ENCODE measurements around the gene FAM180A. TPM values are rescaled to one million over a fixed set of nuclear protein-coding genes. Genes with fewer than 3 reads are reported as not detected.
"Not testable (repeated sequence)": the region's sequence is repeated elsewhere in the genome, so short reads cannot be mapped to it uniquely, and the experiment has no call there.

FAM180A gene
- total RNA-seq, 1 experiment from 2014 or later: not detected

DNA sequence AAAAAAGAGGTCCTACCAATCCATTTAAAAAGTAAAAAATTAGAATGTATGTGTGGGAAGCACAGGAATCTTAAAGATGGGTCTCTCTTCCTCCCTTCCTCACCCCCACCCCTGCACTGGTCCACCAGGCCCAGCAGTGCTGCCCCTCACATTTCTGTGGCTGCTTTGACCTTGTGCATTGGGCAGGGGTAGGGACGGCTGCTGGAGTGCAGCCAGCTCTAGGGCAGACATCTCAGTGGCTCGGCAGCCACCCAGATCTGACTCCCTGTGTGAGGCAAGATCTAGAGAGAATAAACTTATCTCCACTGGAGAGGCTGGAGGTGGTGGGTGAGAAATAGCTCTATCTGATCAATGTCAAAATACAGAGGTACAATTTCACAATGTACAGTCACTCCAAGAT is 6.7 kb downstream of the FAM180A start:
- DNase-seq (ENCODE audit: low spot score): no peak

DNA sequence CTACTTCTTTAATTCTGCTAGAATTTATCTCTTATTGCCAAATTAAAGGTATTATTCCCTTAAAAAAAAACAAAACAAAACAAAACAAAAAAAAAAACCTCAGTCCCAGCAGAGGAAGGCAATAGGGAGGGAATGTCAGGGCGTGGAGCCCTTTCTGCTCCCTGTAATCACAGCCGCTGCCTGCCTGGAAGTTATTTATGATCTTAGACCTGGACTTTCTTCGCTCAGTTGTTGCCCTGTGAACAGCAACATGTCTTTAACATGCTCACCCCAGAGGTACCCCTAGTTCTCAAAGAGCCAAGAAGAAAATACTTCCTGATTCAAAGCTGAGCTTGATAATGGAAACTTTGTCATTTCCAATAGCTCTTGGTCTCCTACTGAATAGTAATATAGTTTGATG is 7.7 kb downstream of the FAM180A start:
- no peak for DNase-seq (ENCODE audit: low spot score)

DNA sequence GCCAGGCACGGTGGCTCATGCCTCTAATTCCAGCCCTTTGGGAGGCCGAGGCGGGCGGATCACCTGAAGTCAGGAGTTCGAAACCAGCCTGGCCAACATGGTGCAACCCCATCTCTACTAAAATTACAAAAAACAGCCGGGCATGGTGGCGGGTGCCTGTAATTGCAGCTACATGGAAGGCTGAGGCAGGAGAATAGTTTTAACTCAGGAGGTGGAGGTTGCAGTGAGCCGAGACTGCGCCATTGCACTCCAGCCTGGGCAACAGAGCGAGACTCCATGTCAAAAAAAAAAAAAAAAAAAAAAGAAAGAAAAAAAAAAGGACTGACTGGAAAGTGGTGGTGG is 11.3 kb downstream of the FAM180A start:
- DNase-seq (ENCODE audit: low spot score): not testable (repeated sequence)

DNA sequence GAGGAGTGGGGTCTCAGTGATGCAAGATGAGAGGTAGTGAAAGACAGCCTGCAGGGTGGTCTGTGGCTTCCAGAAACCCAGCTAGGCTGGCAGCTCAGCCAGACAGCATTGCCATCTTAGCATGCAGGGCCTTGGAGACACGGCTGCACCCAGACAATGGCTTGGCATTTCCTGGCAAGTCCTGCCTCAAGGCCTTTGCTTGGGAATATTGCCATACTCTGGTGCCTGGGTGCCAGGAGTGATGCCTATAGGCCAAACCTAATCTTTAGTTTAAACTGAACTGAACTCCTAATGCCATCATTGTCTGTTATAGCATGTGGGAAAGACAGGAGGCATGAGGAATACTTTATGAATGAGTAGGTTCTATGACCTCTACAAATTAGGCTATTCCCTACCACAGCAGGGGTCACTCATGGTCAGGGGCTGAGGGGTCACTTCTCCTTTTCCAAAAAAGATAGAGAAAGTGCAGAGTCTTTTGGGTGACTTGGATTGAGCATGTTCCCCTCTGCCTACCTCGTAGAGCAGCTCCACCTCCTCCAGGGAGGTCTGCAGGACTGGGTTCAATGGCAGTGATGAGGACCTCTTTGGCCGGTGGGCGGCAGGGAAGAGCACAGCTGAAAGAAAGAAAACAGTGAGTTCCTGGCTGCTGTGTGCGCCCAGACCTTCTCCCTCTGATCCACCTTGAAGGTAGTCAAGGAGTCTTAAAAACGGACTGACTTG is 11.9 kb downstream of the FAM180A start:
- DNase-seq (ENCODE audit: low spot score): no peak

DNA sequence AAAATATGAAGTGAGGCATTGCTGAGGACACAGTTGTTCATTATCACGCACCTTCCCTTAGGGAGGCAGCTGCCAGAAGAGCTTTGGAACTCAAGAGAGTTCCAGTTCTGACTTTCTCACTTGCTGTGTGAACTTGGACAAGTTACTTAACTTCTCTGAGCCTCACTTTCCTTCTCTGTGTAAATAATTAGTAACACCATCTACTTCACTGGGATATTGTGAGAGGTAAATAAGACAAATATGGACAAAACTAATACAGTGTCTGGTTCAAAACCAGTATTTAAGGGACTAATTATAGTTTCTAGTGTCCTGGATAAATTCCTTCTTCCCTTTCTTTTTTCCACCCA is 14.3 kb downstream of the FAM180A start:
- DNase-seq (ENCODE audit: low spot score): no peak

DNA sequence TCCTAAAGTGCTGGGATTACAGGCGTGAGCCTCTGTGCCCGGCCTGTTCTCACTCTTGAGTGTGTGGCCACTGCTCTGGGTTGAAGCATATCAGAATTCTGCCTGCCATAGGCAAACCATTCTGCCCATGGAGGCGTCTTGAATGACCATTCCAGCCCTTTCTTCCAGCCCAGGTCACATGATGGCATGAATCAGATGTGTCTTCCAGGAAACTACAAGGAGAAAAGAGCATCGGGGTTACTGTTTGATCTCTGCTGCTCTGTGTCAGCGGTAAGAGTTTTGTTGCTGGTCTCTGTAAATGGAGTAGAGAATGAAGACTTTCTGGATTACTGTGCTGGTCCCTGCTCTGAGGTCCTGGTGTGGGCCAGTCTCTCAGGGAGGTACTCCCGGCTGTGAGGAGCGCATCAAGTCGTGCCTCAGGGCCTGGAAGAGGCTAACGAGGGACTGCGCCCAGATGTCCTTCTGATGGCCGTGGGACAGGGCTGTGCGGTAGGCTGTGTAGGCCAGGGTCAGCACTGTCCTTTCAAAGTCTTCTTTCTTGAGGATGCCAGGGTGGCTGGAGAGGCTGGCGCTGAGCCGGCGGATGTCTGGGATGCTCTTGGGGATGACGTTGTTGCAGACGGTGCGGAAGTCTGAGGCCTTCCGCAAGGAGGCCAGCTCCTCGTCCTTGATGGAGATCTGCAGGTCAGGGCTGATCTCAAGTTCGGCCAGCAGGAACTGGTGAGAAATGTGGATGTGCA is 14.8 kb downstream of the FAM180A start:
- no peak for DNase-seq (ENCODE audit: low spot score)

DNA sequence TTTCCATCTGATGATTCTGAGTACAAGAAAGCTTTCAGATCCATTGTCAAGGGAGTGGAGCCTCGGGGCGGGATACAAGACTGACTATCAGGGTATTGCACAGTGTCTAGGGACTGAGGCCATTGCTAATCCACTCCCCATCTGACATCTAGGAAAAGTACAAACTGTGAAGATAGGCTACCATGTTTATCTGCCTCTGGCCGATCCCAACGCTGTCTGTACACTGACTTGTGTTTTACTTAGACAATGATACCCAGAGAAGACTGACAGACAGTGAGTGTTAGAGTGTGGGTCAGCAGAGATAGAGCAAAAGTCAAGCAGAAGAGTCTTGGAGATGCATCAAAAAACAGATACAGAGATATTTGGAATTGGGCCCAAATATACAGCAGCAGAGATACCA is 17.5 kb downstream of the FAM180A start:
- no peak for DNase-seq (ENCODE audit: low spot score)

DNA sequence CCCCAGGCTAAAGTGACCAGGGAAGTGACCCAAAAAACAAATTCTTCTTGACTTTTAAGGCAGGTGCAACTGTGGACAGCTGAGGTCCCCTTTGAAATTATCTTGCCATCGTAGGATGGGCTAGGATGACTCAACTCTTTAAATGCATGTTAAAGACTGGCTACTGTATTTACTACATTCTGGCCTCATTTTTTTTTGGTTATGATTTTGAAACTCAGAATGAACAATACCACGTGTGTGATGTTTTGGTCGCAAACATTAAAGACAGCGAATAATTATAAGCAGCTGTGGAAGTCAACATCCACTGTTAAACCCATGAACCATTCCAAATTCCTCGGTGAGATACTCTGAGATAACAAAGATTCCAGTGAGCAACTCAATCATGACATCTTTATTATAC is 19.4 kb downstream of the FAM180A start:
- no peak for DNase-seq (ENCODE audit: low spot score)

DNA sequence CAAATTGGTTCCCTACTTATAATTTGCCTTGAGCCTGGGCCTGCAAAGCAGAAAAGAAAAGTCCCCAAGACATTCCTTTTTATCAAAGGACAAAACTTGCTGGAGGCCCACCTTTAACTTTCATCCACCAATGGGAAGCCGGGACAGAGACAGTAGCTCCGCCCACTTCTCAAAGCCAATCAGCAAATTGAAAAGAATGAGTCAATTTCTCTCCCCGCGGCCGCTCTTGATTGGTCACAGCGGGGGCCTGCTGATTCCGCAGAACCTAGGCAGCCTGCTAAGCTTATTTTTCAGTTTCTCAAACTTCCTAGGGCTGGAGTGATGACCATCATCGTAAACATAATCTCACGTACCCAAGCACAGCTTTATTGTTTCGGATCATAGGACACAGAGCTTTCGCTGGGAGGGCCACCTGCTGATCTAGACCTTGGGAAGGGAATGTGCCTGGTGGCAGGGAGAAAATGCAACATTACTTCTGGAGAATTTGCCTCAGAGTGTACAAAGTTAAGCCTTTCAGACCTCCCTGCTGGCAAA is 20.4 kb downstream of the FAM180A start, which contains the start of gene SLC13A4:
TSS of gene SLC13A4 (minus strand) at position 51 of the 534 bp plus-strand sequence. CDS start 690 bp downstream, outside the sequence.
- no peak for DNase-seq (ENCODE audit: low spot score)

DNA sequence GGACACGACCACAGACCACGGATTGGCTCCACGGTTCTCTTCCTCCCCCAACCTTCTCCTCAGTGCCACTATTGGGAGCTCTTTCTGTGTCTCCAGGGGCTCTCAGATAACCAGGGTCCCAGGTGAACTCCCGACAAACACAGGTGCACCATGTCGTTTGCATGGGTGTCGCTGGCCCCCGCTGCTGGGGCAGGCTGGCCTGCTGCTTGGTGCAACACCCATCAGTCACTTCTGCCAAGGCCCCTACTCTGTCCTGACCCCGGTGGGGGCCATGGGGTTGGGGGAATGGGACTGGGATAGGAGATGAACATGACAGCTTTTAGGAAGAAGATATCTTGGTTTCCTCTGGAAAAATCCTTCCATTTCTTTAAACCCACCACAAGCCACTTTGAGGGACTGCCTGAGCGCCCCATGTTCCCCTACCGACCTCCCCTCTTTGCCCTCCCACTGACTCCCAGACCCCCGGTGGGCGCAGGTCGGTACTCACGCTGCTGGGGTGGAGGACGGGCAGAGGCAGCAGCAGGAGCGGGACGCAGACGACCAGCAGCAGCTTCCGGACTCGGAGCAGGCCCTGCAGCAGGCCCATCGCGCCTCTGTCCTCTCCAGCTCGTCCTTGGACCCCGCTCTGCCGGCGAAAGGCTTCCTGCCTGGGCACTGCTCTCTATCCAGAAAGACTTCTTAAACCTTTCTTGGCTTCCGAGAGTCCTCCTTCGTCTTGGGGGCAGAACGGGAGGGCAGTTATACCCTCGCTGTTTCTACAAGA is 21.5 kb downstream of the FAM180A start:
- no peak for DNase-seq (ENCODE audit: low spot score)

DNA sequence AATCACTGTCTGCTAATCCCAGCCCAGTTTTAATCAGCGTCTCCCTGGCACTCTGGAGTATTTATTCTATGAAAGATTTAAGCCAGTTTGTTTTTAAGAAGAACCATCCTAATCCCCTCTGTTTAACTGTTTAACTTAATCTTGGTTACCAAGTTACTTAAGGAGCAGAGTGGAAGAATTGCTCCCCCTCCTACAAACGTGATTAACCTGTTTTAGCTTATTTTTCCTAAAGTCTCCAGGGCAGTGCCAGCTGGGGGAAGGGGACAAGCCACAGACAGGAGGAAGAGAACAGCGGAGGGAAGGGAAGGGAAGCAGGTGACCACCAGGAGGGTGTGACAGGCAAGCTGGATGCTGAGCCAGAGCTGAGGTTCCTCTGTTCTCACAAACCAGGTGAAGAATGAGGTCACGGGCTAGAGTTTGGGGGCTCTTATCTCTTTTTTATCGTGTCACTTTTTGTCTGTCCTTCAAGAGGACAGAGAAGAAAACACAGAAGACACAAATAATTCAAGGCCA is 22.3 kb downstream of the FAM180A start:
- no peak for DNase-seq (ENCODE audit: low spot score)

DNA sequence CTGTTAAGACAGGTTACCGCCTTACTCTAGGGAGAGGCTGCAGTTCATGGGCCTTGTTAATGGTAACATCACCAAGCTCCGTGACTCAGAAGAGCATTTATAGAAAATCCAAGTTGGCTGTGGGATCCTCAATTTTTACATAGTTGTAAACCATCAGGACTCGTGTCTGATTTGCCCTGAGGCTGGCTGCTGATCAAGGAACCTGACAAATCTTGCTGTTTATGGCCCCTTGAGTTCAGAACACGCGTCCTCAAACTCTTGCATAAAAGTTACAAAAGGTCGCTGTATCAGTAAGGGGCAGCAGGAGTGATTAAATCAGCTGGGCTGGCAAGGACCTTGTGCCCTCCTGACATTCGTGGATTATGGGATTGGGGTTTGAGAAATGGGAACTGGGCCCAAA is 25.2 kb downstream of the FAM180A start:
- no peak for DNase-seq (ENCODE audit: low spot score)

DNA sequence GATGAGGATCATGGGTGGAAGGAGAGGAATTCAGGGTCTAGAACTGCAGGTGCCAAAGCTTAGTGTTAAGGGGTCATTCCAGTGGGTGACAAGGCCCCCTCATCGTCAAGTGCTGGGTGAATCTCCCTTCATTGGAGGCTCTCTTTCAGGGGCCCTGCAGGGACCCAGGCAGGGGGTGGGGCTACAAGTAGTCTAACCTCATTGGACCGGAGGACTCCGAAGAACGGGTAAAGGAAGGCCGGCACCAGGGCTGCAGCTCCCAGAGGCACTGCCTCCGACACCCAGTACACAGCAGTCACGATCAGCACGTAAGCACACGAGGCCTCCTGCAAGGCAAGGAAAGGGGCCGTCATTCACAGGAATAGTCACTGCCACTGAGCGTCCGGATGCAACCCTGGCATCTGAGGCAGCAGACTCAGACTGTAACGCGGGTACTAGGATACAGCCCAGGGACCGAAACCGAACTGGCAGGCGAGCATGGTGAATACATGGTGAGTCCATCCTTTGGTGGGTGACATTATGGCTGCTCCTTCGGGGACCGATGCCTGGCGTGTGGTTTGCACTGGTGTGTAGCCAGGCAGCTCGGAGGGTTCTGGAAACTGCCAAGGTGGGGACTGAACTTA is 27.3 kb downstream of the FAM180A start:
- DNase-seq (ENCODE audit: low spot score): no peak

DNA sequence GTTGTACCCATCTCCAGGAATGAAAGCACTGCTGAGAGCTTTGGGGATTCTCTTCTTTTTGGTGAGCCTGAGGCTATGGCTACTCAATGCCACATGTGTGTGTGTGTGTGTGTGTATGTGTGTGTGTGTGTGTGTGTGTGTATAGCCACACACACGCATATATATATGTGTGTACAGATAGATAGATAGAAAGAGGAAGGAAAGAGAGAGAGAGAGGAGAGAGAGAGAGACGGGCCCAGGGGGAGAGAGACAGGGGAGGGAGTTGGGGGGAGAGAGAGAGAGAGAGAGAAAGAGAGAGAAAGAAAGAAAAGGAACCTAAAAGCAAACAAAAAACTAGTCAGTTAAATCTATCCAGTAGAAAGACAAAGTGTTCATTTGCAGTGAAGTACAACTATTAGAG is 28.9 kb downstream of the FAM180A start:
- no peak for DNase-seq (ENCODE audit: low spot score)

DNA sequence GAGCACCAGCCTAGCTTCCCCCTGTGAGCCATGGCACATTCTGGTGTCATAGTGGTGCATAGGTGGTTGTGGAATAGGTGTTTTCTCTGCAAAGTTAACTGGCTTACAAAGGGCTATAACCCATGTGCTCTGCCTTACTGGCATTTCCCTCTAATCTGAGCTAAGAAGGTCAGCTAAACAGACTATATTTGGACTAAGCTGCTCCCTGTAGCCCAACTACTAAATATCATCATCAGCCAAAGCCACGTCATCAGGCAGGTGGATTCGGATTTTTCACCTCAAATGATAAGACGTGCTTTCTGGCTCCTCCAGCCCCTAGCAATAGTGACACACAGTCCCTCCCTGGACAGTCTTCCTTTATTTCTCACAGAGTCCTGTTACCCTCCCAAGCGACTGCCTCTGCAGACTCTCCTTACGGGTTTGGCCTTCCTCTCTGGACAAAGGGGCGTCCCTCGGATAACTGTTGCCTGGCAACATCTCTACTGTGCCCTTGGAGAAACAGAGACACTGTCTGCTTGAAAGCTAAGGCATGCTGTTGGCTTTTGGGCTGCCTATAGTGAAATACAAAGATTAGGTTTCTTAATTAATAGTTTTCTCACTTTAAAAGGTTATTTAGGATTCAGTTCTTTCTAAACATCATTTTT is 29.7 kb downstream of the FAM180A start:
- no peak for DNase-seq (ENCODE audit: low spot score)

DNA sequence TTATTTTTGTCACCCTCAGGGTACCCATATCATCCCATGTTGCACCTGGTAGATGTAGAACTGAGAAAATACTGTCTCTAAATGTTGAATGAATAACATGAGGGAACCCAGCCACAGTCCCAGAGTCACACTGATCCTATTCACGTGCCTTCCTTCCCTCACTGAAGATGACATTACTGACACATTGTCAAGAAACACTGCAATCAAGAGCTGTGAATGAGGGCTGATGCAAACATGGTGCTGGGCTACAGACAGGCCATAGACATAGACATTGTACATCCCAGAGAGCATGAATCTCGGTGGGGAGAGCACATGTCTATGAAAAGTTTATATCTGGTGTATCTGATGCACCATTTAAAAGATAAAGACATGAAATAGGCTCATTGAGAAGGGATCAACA is 30.4 kb downstream of the FAM180A start:
- DNase-seq (ENCODE audit: low spot score): no peak

DNA sequence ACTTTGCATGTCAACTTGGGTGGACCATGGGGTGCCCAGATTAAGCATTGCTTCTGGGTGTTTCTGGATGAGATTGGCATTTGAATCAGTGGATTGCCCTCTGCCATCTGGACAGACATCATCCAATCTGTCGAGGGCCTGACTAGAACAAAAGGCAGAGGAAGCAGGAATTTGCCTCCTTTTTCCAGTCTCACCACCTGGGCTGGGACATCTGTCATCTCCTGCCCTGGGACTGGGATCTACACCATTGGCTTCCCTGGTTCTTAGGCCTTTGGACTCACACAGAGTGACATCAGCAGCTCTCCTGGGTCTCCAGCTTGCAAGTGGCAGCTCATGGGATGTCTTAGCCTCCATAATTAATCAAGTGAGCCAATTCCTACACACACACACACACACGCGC is 30.9 kb downstream of the FAM180A start:
- no peak for DNase-seq (ENCODE audit: low spot score)

DNA sequence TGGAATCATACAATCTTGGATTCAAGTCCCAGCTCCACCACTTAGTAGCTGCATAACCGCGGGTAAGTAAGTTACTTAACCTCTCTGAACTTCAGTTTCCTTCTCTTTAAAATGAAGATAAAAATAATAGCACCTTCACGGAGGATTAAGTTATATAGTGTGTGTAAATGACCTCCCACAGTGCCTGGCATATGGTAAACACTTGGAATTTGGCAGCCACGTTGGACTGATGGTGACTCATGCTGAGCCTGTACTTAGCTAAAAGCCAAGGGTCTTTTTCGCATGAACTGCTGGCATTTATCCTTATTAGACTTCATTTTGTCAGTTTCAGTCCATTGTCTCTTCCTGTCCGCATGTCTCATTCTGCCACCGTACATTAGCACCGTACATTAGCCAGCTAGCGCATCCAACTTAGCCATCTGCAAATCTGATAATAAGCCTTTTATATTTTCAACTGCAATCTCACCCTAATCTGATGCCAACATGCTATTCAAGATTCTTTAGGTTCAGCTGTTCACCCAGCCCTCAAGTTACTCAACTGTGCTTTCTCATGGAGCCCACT is 31.9 kb downstream of the FAM180A start:
- DNase-seq (ENCODE audit: low spot score): no peak

DNA sequence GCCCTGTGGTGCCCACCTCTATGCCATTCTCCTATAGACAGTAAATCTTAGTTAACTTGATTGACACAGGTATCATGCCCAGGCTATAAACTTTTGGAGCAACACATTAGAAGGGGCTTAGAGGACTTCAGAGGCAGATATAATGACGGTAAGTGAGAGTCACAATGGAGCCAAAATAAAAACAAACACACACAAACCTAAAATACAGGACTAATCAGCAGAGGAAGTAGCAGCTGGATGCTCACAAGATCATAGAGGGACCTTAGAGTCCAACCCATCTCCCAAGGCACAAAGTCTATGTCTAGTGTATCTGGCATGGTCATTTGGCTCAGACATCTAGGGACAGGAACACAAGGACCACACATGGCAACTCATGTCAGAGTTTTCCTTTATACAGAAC is 32.9 kb downstream of the FAM180A start:
- DNase-seq (ENCODE audit: low spot score): no peak

DNA sequence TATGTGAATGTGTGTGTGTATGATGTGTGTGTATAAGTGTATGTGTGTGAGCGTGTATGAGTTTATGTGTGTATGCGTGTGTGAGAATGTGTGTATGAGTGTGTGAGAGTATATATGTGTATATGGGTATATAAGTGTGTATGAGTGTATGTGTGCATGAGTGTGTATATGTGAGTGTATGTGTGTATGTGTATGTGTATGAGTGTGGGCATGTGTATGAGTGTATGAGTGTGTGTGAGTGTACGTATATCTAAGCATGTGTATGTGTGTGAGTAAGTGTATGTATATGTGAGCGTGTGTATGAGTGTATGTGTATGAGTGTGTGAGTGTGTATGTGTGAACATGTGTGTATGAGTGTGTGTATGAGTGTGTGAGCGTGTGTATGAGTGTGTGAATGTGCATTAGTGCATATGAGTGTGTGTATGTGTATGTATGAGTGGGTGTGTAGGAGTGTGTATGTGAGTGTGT is 33.5 kb downstream of the FAM180A start:
- no peak for DNase-seq (ENCODE audit: low spot score)

DNA sequence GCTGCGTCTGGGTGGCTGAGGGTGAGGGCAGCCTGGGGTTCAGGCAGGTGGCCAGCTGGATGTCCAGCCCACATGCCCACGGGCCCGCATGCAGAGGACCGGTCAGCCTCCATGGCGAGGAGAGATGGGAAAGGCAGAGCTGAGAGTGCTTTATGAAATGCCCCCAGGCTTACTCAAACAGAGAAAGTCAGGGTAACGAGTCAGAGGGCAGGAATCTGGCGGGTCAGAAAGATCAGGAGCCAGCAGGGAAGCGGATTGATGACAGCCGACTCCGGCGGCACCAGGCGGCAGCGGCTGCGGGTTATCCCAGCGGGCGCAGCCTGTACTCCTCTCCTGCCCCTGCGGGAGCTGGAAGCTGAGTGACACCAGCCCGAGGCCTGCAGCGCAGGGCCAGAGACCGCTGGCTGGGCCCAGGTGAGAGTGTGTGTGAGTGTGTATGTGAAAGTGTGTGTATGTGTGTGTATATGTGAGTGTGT is 34.0 kb downstream of the FAM180A start:
- DNase-seq (ENCODE audit: low spot score): no peak
